ENCODE results near the gene CSRNP3.

The CSRNP3 gene, protein sequence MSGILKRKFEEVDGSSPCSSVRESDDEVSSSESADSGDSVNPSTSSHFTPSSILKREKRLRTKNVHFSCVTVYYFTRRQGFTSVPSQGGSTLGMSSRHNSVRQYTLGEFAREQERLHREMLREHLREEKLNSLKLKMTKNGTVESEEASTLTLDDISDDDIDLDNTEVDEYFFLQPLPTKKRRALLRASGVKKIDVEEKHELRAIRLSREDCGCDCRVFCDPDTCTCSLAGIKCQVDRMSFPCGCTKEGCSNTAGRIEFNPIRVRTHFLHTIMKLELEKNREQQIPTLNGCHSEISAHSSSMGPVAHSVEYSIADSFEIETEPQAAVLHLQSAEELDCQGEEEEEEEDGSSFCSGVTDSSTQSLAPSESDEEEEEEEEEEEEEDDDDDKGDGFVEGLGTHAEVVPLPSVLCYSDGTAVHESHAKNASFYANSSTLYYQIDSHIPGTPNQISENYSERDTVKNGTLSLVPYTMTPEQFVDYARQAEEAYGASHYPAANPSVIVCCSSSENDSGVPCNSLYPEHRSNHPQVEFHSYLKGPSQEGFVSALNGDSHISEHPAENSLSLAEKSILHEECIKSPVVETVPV

DNA sequence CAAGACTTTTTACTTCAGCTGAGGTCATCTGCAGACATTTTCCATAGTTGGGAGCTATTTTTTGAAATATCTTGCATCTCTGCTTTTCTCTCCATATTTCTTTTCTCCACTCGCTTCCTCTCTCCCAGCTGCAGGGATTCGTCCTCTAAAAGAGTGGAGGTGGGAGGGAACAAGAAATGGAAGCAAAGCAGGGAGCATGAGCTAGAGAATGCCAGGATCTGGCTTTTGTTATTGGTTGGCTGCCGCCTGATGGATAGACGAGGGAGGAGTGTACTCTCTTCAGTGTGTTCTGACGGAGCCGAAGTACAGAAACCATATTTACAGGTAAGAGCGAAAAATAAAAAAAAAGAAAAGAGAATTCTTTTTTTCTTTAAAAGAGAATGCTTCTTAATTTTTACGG is at the start of gene CSRNP3:
TSS of gene CSRNP3 (plus strand) at position 282 of the 400 bp plus-strand sequence. CDS start 125,368 bp downstream, outside the sequence.
- ATAC-seq, result no peak
- no peak for DNase-seq

DNA sequence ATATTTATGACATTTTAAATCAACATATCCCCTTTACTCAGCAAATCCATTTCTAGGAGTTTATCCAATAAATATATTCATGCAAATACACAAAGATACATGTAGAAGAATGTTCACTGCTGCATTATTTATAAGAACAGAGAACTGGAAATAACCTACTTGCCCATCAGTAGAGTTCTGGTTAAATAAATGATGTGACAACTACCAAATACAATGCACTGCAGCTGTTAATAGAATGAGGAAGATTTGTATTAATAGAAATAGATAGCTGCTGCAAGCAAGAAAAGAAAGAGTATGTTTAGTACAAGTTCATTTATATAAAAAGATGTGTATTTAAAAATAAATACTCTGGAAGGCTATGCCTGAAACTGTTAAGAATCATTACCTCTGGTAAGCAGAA is 49.3 kb upstream of the CSRNP3 start:
- ATAC-seq (no peak), DNase-seq (no peak)

DNA sequence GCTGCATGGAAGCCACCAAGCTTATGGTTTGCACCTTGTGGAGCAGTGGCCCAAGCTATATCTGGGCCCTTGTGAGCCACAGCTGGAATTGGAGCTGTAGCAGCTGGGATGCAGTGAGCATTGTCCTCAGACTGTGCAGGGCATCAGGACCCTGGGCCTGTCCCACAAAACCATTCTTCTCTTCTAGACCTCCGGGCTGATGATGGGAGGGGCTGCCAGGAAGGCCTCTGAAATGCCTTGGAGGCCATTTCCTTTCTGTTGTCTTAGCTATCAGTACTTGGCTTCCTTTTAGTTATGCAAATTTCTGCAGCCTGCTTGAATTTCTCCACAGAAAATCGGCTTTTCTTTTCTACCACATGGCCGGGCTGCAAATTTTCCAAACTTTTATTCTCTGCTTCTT is 46.4 kb upstream of the CSRNP3 start:
- no peak for DNase-seq
- ATAC-seq, result no peak

DNA sequence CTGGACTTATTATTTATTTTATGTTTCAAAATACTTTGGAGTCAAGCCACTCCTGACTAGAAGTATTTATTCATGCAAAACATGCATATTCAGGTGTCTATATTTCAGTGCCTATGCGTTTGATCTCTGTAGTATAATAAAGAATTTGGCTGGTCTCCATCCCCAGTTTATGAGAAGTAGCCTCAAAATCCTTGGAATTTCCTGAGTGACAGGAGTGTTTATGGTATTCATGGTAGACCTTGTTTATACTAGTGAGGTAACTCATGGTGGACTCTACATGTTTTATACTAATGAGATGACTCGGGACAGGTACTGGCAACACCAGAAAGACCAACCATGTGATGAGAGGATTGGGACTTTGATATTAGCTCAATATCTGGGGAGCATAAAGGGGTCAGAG is 43.9 kb upstream of the CSRNP3 start:
- no peak for DNase-seq
- no peak for ATAC-seq

DNA sequence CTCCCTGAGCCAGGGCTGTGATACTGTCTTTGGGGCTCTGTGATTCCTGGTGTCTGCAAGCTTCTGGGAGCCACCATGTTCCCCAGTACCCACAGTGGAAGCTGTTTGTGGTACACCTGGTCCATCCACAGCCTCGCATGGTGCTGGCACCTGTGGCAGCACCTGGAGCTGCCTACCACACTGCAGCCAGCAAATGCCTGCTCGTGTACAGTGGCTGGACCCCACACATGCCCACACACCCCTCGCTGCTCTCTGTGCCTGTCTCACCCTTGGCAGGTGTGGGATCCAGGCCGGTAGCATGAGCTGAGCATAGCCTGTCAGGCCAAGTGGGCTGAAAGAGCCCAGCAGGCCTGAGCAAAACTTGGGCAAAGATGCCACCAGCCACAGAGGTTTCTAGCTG is 41.8 kb upstream of the CSRNP3 start:
- no peak for DNase-seq

DNA sequence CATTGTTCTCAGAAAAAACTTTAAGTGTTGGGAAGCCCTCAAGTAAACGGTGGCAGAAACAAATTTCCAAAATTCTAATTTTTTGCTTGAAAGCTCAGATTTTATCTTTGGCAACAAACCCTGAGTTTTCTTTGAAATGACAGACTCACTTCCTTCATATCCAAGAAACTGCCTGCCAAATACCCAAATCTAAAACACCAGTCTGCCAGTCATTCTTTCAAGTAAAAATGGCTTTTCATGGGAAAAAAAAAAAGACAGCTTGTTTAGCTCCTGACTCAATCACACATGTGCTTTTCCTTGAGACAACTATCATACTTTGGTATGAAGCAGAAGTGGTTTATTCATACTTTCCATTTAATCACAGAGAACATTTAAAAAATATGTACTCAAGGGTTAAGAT is 40.6 kb upstream of the CSRNP3 start:
- ATAC-seq (no peak), DNase-seq (no peak)

More for the DNA sequence above, 41.8 kb upstream of the CSRNP3 start:
- peak; percentile 14 for ATAC-seq

DNA sequence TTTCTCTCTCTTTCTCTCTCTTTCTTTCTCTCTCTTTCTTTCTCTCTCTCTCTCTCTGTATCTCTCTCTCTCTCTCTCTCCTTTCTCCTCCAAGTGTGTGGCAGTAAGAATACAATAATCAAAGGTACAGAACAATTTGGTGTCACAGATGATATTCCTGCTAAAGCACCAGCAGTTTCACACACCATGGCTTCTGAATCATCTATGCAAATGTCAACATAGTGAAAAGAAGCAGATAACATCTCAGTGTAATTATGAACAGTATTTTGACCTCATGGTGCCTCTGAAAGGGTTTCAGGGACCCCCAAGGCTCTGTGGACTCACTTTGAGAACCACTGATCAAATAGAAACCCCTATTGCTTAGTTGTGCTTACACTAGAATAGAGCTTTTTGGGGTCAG is 38.5 kb upstream of the CSRNP3 start:
- DNase-seq (no peak), ATAC-seq (no peak)

DNA sequence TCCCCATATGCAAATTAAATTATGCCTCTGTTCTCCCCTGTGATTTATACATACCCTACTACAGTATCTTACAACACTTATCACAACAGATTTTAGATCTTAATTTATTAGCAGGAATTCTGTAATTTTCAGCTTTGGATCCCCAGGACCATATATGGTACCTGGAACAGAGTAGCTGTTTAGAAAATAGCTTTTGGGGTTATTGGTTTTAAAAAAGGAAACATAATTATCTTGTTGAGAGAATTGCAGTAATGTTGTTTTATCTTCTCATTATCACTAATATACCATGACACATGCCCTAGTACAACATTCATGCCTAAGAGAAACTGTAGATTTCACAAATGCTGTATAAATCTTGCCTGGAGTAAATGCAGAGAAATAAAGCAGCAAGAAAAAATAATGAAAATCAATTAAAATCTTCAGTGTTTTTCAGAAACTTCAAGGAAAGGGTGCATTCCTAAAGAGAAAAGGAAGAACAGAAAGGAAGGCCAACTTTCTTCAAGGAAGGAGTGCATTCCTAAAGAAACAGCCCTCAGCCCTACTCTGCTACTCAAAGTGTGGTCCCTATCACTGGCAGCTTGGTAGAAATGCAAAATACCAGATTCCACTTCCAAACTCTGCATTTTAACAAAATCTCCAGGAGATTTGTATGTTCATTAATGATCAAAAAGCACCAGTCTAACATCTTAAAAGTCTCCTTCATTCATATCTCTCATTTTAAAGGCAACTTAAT is 37.1 kb upstream of the CSRNP3 start:
- ATAC-seq, result no peak
- no peak for DNase-seq

DNA sequence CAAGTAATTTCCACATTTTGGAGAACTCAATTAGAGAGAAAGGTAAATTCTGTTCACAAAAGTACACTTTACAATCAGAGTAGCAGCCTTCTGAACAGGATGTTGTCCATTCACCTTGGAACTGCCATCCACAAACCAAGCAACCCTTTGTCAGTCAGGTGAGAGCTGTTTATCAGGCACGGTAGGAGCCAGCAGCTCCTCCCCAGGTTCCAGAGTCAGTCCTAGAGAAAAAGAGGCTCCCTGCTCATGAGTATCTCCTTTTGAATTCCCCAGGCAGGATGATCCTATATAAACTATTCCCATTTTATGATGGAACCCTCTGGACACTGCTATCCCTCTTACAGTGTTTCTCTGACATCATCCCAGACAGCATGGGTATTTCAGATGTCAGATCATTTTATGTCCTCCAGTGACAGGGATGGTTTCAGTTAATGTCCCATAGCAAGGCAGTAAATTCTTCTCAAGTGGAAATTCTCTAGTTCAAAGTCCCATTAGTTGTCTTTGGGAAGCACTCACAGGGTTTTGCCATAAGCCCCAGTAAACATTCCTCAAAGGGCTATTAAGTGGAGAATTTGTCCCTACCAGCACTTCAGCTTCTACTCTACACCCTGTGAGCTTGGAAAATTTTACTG is 34.5 kb upstream of the CSRNP3 start:
- no peak for DNase-seq

DNA sequence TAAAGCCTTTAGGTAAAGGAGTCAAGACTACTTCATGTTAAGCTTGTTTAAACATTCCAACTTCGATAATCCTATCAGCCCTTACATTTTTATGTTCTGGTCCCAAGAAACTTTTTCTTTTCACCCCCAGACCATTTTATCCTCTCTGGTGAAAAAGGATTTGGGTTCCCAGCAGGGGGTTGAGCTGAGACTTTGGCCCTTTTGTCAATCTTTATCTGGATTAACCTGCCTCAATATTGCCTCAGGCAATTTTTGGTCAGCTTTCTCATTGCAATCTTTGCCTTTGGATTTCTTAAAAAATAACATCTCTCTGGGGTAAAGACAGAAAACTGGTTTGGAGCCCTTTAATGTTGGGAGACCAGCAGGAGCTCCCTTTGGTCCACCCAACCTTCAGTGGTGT is 33.9 kb upstream of the CSRNP3 start:
- DNase-seq, result no peak

More for the DNA sequence above, 34.5 kb upstream of the CSRNP3 start:
- ATAC-seq, result no peak

DNA sequence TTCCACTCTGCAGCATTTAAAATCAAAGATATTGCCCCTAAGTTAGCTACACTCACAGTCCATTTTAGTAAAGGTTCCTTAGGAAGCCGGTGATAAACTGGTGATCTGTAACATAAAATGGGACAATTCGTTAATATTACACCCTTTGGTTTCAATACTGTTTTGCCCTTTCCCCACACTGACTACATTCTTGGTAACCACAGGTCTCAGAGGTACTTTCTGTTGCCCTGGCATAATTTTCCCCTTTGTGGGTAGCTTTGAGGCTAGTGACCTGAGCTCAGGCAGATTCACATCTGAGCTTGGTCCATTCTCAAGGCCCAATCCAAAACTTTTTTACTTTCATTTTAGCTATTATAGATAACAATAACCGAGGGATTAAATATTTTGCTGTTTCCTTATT is 32.9 kb upstream of the CSRNP3 start:
- DNase-seq, result no peak
- no peak for ATAC-seq

More for the DNA sequence above, 33.9 kb upstream of the CSRNP3 start:
- ATAC-seq, result no peak

DNA sequence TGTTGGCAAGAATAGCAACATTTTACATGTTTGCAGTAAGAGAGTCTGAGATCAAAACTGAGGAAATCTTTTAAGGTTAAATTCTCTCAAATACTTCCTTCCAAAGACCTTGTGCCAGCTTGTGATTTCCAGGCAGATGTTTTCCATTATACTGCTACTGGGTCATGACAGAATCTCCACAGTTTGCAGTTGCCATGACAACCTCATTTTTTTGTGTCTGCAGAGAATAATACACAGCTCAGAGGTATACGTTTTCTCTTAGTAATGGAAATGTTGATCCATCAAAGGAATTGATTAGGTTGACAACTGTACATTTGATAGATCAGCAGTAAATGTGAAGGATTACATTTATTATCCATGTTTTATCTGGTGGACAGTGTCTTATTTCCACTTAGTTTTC is 29.1 kb upstream of the CSRNP3 start:
- ATAC-seq, result no peak
- no peak for DNase-seq

DNA sequence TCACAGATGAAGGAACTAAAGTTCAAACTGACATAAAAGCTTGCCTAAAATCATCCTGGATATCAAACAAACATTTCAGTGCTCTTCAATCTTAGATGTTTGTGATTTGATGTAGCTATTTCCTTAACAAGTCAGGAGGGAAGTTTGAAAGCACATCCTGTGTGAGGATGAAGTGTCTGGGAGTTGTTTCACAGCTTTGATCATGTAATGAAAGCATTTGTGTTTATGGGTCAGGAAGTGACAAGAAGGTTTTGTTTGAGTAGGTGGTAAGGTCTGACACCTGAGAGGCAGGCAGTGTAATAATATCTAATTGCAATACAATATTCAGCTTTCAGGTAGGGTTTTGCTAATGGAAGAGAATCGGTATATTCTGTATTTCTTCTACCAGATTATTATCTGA is 26.0 kb upstream of the CSRNP3 start:
- ATAC-seq, result no peak
- no peak for DNase-seq

DNA sequence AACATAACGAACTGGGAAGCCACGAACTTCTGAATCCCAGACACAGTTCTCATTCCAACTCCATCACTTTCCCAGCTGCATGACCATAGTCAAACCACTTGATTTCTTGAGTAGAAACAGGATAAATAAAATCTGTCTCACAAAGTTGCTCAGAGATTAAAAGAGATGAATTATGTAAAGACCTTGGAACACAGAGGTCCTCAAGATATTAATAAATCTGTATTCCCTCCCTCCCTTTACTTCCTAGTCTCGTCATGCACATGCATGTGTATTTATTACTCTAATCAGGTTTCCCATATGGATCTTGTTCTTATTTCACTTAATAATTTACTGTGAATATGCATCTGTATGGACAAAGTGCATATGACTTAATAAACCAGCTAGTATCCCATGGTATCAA is 21.1 kb upstream of the CSRNP3 start:
- no peak for DNase-seq
- ATAC-seq, result no peak

DNA sequence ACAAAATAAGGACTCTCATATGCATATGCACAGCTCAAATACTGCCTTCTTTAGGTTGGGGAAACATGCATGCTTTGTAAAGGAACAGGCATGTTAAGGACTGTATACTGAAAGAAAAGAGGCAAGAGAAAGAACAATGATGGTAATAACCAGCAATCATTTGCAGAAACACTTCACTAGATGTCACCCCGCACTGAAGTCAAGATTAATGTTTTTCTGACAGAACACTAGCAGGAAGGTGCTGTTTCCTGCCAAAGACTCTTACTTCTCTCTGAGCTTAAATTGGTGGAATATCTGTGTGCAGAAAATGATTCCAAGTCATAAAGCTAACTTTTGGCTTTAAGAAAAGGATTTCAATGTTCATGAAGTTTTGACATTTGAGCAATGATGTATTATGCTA is 19.3 kb upstream of the CSRNP3 start:
- no peak for ATAC-seq
- DNase-seq, result no peak

DNA sequence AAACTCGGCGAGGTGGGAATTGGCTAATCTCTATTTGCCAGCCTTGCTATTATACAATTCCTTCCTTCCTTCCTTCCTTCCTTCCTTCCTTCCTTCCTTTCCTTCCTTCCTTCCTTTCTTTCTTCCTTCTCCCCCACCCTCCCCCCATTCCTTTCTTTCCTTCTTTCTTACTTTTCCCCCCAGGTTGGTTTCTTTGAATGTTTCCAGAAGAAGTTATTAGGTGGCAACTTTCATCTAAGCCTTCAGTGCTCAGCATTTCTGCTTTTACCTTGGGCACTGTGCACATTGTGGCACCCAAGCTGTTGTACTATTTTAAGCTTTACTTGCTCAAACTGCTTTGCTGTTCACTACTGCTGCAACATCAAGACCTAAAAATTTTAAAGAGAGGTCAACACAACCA is 17.2 kb upstream of the CSRNP3 start:
- DNase-seq (no peak), ATAC-seq (no peak)

DNA sequence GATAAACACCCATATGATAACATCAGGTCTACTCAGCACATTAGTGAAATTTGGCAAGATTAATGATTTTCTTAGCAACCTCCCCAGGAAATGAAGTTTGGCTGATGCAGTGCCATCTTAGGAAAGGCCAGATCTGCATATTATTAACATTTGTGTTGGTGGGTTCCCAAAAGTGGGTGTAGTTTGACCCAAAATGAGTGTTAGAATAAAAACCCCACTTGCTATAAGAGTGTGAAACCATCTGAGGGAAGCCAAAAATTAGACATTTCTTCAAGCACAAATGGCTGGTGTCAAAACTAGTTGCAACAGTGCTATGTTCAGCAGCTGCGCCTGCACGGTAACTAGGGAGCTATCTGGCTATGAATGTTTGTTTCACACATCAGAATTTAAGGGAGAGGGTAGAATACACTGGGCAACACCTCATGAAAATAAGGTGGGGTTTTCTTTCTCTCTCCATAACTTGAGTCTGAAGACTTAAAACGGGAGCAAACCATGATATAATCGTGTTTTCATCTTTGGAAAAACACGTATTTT is 15.9 kb upstream of the CSRNP3 start:
- ATAC-seq (no peak), DNase-seq (no peak)

DNA sequence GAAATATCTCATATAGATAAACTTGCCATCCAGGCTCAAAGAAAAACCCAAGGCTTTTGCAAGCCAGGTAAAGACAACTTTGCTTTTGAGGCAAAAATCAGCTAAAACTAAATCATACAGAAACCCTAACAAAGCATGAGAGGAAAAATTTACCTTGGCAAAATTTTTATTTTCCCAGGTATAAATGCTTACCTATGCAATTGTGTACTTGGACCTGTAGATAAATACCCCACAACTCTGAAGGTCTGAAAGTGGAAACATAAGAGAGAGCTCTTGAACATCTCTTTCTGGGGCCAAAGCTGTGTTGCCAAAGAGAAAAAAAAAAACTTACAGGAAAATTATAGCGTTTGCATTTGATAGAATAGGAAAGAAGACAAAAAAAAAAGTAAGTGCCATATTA is 14.6 kb upstream of the CSRNP3 start:
- ATAC-seq (no peak), DNase-seq (no peak)

DNA sequence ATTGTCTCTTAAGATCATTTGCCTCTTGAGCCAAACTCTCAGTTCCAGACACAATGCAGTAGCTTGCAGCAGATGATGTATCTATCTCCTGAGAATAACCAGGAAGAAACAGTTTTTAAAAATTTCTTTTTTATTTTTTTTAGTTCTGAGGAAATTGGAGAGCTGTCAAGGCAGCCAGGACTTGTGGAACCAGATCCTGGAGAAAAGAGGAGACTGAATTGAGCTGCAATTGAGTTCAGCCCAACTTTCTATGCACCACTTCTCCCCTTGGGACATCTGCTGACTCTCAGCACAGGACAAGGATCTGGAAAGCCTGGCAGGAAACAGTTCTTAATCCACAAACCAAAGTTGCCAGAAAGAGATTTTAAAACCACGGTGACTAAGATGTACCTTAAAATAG is 13.5 kb upstream of the CSRNP3 start:
- no peak for DNase-seq
- ATAC-seq, result no peak

DNA sequence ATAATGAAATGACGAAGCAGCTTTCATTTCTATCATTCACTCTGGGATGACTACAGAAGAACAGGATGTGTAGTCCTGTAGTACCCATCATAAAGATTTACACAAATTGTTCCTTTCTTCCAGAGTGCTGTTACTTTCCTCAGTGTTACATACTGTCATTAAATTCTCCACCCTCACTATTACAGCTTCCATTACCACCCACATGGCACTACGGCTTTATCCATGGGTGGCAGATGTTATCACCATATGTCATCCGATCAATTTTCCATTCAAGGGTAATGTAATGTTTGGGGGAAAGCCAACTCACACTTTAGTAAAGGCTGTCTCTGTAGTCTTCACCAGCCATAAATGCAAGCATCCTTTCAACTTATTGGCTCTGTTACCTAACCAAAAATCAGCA is 7.1 kb upstream of the CSRNP3 start:
- no peak for DNase-seq
- no peak for ATAC-seq

DNA sequence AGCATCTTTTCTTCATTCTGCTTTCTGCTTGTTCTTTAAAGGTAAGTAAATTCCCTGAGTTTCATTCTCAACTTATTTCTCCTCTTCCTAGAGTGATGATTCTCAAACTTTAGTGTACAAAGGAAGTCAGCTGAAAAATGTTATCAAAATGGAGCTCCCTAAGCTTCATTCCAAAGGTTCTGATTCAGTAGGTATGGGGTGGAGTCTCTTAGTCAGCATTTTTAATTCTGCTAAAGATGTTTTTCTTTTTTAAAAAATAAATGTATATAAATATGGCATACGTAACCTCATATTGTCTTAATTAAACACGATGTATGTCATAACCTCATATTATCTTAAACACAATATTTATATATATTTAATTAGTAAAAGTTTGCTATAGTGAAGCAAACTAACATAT is 3.1 kb upstream of the CSRNP3 start:
- ATAC-seq (no peak), DNase-seq (no peak)

DNA sequence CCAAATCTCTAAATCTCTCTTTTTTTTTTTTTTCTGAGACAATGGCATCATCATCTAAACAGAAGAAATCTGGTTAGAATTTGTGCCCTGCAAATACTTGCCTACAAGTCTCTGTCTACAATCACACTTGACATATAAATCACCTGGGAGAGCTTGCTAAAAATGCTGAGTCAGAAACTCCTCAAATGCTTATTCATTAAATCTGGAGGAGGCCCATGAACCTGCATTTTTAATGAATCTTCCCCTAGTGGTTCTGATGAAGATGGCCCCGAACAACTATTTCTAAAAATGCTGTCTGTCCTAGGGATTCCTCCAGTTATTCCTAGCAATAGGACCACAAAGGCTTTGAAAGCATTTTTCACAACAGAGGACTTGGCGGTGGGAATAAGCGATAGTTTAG is 1.6 kb upstream of the CSRNP3 start:
- ATAC-seq (no peak), DNase-seq (no peak)

DNA sequence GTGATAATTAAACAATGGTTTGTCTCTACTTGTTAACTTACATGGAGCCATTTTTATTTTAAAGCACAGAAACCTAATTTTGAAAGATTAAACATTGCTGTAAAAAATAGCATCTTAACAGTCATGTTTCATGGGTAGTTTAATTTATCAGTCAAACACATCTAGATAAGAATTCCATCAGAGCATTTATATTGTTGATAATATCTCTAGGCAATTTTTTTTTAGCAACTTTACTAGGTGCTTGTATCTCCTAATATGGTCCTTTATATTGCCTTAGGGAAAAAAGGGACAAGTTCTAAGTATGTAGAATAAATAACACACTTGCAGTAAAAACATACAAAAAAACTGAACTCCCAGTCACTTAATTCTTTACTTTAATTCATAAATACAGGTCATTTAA is 863 bp downstream of the CSRNP3 start:
- DNase-seq, result no peak
- ATAC-seq, result no peak

Measured in stimulated activated naive CD8-positive, alpha-beta T cell treated with anti-CD3 and anti-CD28 coated beads, Interleukin-15, Interleukin-2, amounts not matched to agents 100 U/mL and 50 U/mL, for 24 hours (primary cell).